Neural cell (in vitro differentiated cells): Measurements from ENCODE around the gene HABP4. TPM values are rescaled to one million over a fixed set of nuclear protein-coding genes. Genes with fewer than 3 reads are reported as not detected.

Source experiments
- H2AFZ ChIP-seq: fragments of 200-600, 300-800 bp; sonication (generic), shearing (Covaris generic); 2 replicates; pipeline ENCODE4 v1.6.0; 2014; ENCODE audit warnings: low read depth, mild to moderate bottlenecking, antibody characterized with exemption, low read length, moderate library complexity
- H3F3A ChIP-seq: fragments of 200-600 bp; shearing (Covaris generic); 2 replicates; pipeline ENCODE4 v1.6.1; 2016; ENCODE audit warnings: mild to moderate bottlenecking, moderate library complexity, mixed read lengths, antibody characterized with exemption, low read length; ENCODE audit not compliant: insufficient read depth, poor library complexity, severe bottlenecking
- H3K27ac ChIP-seq: fragments of 200-600, 300-800 bp; sonication (generic), shearing (Covaris generic); 2 replicates; pipeline ENCODE4 v1.5.1; 2014; ENCODE audit warnings: mild to moderate bottlenecking, low read length, moderate library complexity
- H3K27me3 ChIP-seq: fragments of 300-800, 200-600 bp; sonication (generic), shearing (Covaris generic); 2 replicates; pipeline ENCODE4 v1.6.0; 2014; ENCODE audit warnings: mild to moderate bottlenecking, low read depth, low read length, moderate library complexity; ENCODE audit not compliant: insufficient read depth
- H3K36me3 ChIP-seq: fragments of 300-800, 200-600 bp; sonication (generic), shearing (Covaris generic); 2 replicates; pipeline ENCODE4 v1.5.1; 2014; ENCODE audit warnings: mild to moderate bottlenecking, antibody characterized with exemption, low read length, moderate library complexity; ENCODE audit not compliant: insufficient read depth
- H3K4me2 ChIP-seq: fragments of 300-800, 200-600 bp; sonication (generic), shearing (Covaris generic); 2 replicates; pipeline ENCODE4 v1.6.0; 2014; ENCODE audit warnings: mild to moderate bottlenecking, low read length
- H3K4me3 ChIP-seq: fragments of 300-800, 200-600 bp; sonication (generic), shearing (Covaris generic); 2 replicates; pipeline ENCODE4 v1.5.1; 2014; ENCODE audit warnings: mild to moderate bottlenecking, low read length, moderate library complexity
- H3K79me2 ChIP-seq: fragments of 200-600 bp; shearing (Covaris generic); replicated peaks from 2 replicates; pipeline ENCODE4 v1.6.0; 2014; ENCODE audit warnings: mild to moderate bottlenecking, low read length, moderate library complexity; ENCODE audit not compliant: insufficient read depth
- H3K9ac ChIP-seq: fragments of 300-800, 200-600 bp; sonication (generic), shearing (Covaris generic); 2 replicates; pipeline ENCODE4 v1.6.1; 2016; ENCODE audit warnings: mild to moderate bottlenecking, low read length, mixed read lengths
- H3K9me2 ChIP-seq: fragments of 200-600 bp; shearing (Covaris generic); 2 replicates; pipeline ENCODE4 v1.6.1; 2016; ENCODE audit warnings: mild to moderate bottlenecking, low read length, mixed read lengths; ENCODE audit not compliant: insufficient read depth
- H3K9me3 ChIP-seq: fragments of 200-600, 300-800 bp; sonication (generic), shearing (Covaris generic); 2 replicates; pipeline ENCODE4 v1.6.1; 2016; ENCODE audit warnings: mild to moderate bottlenecking, mixed run types, low read length, moderate library complexity, mixed read lengths
- H4K20me1 ChIP-seq: fragments of 200-600 bp; shearing (Covaris generic); 2 replicates; pipeline ENCODE4 v1.6.1; 2016; ENCODE audit warnings: mild to moderate bottlenecking, mixed run types; ENCODE audit not compliant: insufficient read depth
- CTCF ChIP-seq: fragments of 450-650 bp; IDR thresholded peaks from 2 replicates; pipeline ENCODE4 v1.5.1; 2014; ENCODE audit warnings: antibody characterized with exemption, mild to moderate bottlenecking, moderate library complexity; ENCODE audit not compliant: poor library complexity, severe bottlenecking
- EP300 ChIP-seq: fragments of 450-650 bp; conservative IDR thresholded peaks from 2 replicates; pipeline ENCODE4 v1.6.1; 2014; ENCODE audit warnings: antibody characterized with exemption, mild to moderate bottlenecking, moderate library complexity; ENCODE audit not compliant: poor library complexity, severe bottlenecking
- EZH2 ChIP-seq: fragments of 200-600, 300-800 bp; shearing (Covaris generic), sonication (generic); IDR thresholded peaks from 2 replicates; pipeline ENCODE4 v1.6.1; 2014; ENCODE audit warnings: antibody characterized with exemption, low read length, borderline replicate concordance, mild to moderate bottlenecking; ENCODE audit not compliant: insufficient read depth, poor library complexity, severe bottlenecking
- MXI1 ChIP-seq: fragments of 450-650 bp; conservative IDR thresholded peaks from 2 replicates; pipeline ENCODE4 v1.6.1; 2014; ENCODE audit warnings: antibody characterized with exemption, mild to moderate bottlenecking; ENCODE audit not compliant: poor library complexity, severe bottlenecking
- POLR2AphosphoS5 ChIP-seq: IDR thresholded peaks from 2 replicates; pipeline ENCODE4 v1.6.1; 2012
- RAD21 ChIP-seq: fragments of 450-650 bp; conservative IDR thresholded peaks from 2 replicates; pipeline ENCODE4 v1.6.1; 2014; ENCODE audit warnings: antibody characterized with exemption, mild to moderate bottlenecking, moderate library complexity
- REST ChIP-seq: IDR thresholded peaks from 2 replicates; pipeline ENCODE4 v1.6.1; 2012; ENCODE audit warnings: borderline replicate concordance
- SMC3 ChIP-seq: fragments of 450-650 bp; conservative IDR thresholded peaks from 2 replicates; pipeline ENCODE4 v1.6.1; 2014; ENCODE audit warnings: antibody characterized with exemption, mild to moderate bottlenecking, moderate library complexity; ENCODE audit not compliant: poor library complexity
- TAF1 ChIP-seq: IDR thresholded peaks from 2 replicates; pipeline ENCODE4 v1.6.1; 2012; ENCODE audit warnings: low read depth
- polyA plus RNA-seq: library from polyadenylated mRNA; depleted of rRNA; stranded (reverse); fragments of >200 nt; gene quantifications from 2 replicates; pipeline ENCODE4 v1.2.3, GENCODE V29; 2014

HABP4 gene
- polyA plus RNA-seq, 1 donor from 2014 or later, result 14.7 TPM

- TF ChIP-seq TAF1 (no peak), POLR2AphosphoS5 (no peak), EZH2 (no peak), EP300 (no peak), CTCF (no peak), REST (no peak), MXI1 (no peak)
- Histone ChIP-seq H3K4me2 (no peak overlapping the region), H3K79me2 (no peaks in the 10 kb centered on the region), H3K9ac (no peak overlapping the region), H4K20me1 (no peaks in the 10 kb centered on the region), H3K4me3 (no peak overlapping the region), H3F3A (no peaks in the 10 kb centered on the region), H3K27ac (no peak overlapping the region), H3K9me2 (no peaks in the 10 kb centered on the region), H3K36me3 (peaks cover 5% of the 10 kb centered on the region), H3K9me3 (no peaks in the 10 kb centered on the region), H2AFZ (no peak overlapping the region), H3K27me3 (no peaks in the 10 kb centered on the region)
Observed at GRCh38 chr9:96483733-96484390, 33.9 kb downstream of the HABP4 start.

- no peak overlapping the region for H3K27ac ChIP-seq
- no peak overlapping the region for H3K4me2 ChIP-seq
- no peaks in the 10 kb centered on the region for H3K27me3 ChIP-seq
- no peaks in the 10 kb centered on the region for H4K20me1 ChIP-seq
- H3K9ac ChIP-seq, result no peak overlapping the region
- no peaks in the 10 kb centered on the region for H3F3A ChIP-seq
- H3K36me3 ChIP-seq, result peaks cover 5% of the 10 kb centered on the region
- H3K9me2 ChIP-seq, result no peaks in the 10 kb centered on the region
- H2AFZ ChIP-seq, result no peak overlapping the region
- H3K79me2 ChIP-seq, result no peaks in the 10 kb centered on the region
- H3K4me3 ChIP-seq, result no peak overlapping the region
- TF ChIP-seq CTCF, result no peak
- no peak for TF ChIP-seq EZH2
- TF ChIP-seq EP300, result no peak
- no peak for TF ChIP-seq REST
- no peak for TF ChIP-seq POLR2AphosphoS5
- no peak for TF ChIP-seq TAF1
- no peak for TF ChIP-seq SMC3
- no peak for TF ChIP-seq MXI1
- TF ChIP-seq RAD21, result no peak
- no peaks in the 10 kb centered on the region for H3K9me3 ChIP-seq
Observed at GRCh38 chr9:96484521-96484931, 34.6 kb downstream of the HABP4 start.
